Hepatocyte (in vitro differentiated cells): ENCODE data around the gene TTC14. TPM values are rescaled to one million over a fixed set of nuclear protein-coding genes. Genes with fewer than 3 reads are reported as not detected.
"Not testable (repeated sequence)": the region's sequence is repeated elsewhere in the genome, so short reads cannot be mapped to it uniquely, and the experiment has no call there.

Experiments
- DNase-seq: peaks from one replicate; pipeline ENCODE4 v3.0.0-alpha.2; 2016; ENCODE audit warnings: low spot score
- H2AFZ ChIP-seq: fragments of 200-600 bp; sonication (generic); 2 replicates; pipeline ENCODE4 v1.6.0; 2016; ENCODE audit warnings: antibody characterized with exemption, mild to moderate bottlenecking
- H3K27ac ChIP-seq: fragments of 200-600 bp; sonication (generic); 2 replicates; pipeline ENCODE4 v1.5.1; 2016; ENCODE audit warnings: mild to moderate bottlenecking
- H3K27me3 ChIP-seq: fragments of 200-600 bp; sonication (generic); 2 replicates; pipeline ENCODE4 v1.6.1; 2016
- H3K36me3 ChIP-seq: fragments of 200-600 bp; sonication (generic); replicated peaks from 2 replicates; pipeline ENCODE4 v1.5.1; 2016; ENCODE audit warnings: low read depth; ENCODE audit not compliant: insufficient read depth
- H3K4me1 ChIP-seq: fragments of 200-600 bp; sonication (generic); 2 replicates; pipeline ENCODE4 v1.5.1; 2016; ENCODE audit warnings: mild to moderate bottlenecking, moderate library complexity; ENCODE audit not compliant: insufficient read depth
- H3K4me2 ChIP-seq: fragments of 200-600 bp; sonication (generic); 2 replicates; pipeline ENCODE4 v1.6.0; 2016
- H3K4me3 ChIP-seq: fragments of 200-600 bp; sonication (generic); 2 replicates; pipeline ENCODE4 v1.5.1; 2016; ENCODE audit warnings: mild to moderate bottlenecking
- H3K79me2 ChIP-seq: fragments of 200-600 bp; sonication (generic); 2 replicates; pipeline ENCODE4 v1.6.0; 2017; ENCODE audit warnings: mild to moderate bottlenecking
- H3K9me2 ChIP-seq: fragments of 200-600 bp; sonication (generic); replicated peaks from 2 replicates; pipeline ENCODE4 v1.6.0; 2017; ENCODE audit warnings: mild to moderate bottlenecking; ENCODE audit not compliant: insufficient read depth
- H3K9me3 ChIP-seq: fragments of 200-600 bp; sonication (generic); 2 replicates; pipeline ENCODE4 v1.5.1; 2016; ENCODE audit warnings: low read depth, mild to moderate bottlenecking
- H4K20me1 ChIP-seq: fragments of 200-600 bp; sonication (generic); 2 replicates; pipeline ENCODE4 v1.6.0; 2016; ENCODE audit warnings: mild to moderate bottlenecking; ENCODE audit not compliant: insufficient read depth, poor library complexity, severe bottlenecking
- EZH2 ChIP-seq: fragments of 200-600 bp; sonication (generic); IDR thresholded peaks from 2 replicates; pipeline ENCODE4 v1.6.1; 2016; ENCODE audit warnings: antibody characterized with exemption, mild to moderate bottlenecking, borderline replicate concordance
- EZH2phosphoT487 ChIP-seq: fragments of 200-600 bp; sonication (generic); IDR thresholded peaks from one replicate; pipeline ENCODE4 v1.6.1; 2018; ENCODE audit warnings: antibody characterized with exemption, mild to moderate bottlenecking, low read depth, moderate library complexity; ENCODE audit not compliant: unreplicated experiment, severe bottlenecking
- WGBS: methylation state at CpG from one replicate; pipeline ENCODE4 v1.1.6; 2016; ENCODE audit warnings: low lambda C conversion rate; ENCODE audit errors: missing lambda C conversion rate; 5-methylcytosine and 5-hydroxymethylcytosine counted together
- polyA plus RNA-seq: library from polyadenylated mRNA; unstranded; fragments of >200 nt; fragmentation: Nextera tagmentation; extraction: Ambion mirVana; gene quantifications from 2 replicates; pipeline ENCODE4 v1.2.1, GENCODE V29; 2016
- total RNA-seq: library from RNA; depleted of rRNA; stranded (reverse); fragments of >200 nt; gene quantifications from 2 replicates; pipeline ENCODE4 v1.2.3, GENCODE V29; 2014
- TF ChIP-seq, protein P1 (sequence below): fragments of 200-600 bp; sonication (generic); IDR thresholded peaks from 2 replicates; pipeline ENCODE4 v1.5.1; 2016; ENCODE audit warnings: antibody characterized with exemption, mild to moderate bottlenecking; ENCODE audit not compliant: poor library complexity

Gene TTC14
- total and polyA plus RNA-seq, 2 experiments from 2014 or later = 21.5 to 45.3 TPM

DNA sequence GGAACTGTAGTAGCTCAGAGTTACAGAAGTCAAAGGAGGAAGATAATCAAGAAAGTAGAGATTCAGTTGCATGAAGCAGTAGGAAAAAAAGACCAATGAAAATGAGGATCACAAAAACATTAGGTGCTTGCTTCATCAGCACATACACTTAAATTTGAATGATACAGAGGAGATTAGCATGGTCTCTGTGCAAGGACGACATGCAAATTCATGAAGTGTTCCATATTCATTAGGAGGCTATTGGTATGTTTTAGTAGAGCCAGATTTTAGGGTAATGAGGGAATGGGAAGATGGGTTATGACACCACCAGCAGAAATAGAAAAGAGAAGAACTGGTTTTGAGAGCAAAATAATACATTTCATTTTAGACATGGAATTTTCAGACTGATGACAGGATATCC is 21.0 kb upstream of the TTC14 start:
- Histone ChIP-seq H2AFZ (no peak overlapping the region), H3K36me3 (no peaks in the 10 kb centered on the region), H3K4me1 (no peaks in the 10 kb centered on the region), H3K27me3 (peaks cover 4% of the 10 kb centered on the region), H3K9me3 (no peaks in the 10 kb centered on the region), H3K79me2 (no peaks in the 10 kb centered on the region), H3K4me2 (no peak overlapping the region), H3K4me3 (no peak overlapping the region), H4K20me1 (no peaks in the 10 kb centered on the region), H3K27ac (no peak overlapping the region), H3K9me2 (no peaks in the 10 kb centered on the region)
- 78% methylated on average over 1 of the region's 1 CpG for WGBS
- DNase-seq = no peak
- TF ChIP-seq EZH2phosphoT487 = no peak
- no peak for TF ChIP-seq EZH2
- TF ChIP-seq, protein P1, sequence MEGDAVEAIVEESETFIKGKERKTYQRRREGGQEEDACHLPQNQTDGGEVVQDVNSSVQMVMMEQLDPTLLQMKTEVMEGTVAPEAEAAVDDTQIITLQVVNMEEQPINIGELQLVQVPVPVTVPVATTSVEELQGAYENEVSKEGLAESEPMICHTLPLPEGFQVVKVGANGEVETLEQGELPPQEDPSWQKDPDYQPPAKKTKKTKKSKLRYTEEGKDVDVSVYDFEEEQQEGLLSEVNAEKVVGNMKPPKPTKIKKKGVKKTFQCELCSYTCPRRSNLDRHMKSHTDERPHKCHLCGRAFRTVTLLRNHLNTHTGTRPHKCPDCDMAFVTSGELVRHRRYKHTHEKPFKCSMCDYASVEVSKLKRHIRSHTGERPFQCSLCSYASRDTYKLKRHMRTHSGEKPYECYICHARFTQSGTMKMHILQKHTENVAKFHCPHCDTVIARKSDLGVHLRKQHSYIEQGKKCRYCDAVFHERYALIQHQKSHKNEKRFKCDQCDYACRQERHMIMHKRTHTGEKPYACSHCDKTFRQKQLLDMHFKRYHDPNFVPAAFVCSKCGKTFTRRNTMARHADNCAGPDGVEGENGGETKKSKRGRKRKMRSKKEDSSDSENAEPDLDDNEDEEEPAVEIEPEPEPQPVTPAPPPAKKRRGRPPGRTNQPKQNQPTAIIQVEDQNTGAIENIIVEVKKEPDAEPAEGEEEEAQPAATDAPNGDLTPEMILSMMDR = no peak

DNA sequence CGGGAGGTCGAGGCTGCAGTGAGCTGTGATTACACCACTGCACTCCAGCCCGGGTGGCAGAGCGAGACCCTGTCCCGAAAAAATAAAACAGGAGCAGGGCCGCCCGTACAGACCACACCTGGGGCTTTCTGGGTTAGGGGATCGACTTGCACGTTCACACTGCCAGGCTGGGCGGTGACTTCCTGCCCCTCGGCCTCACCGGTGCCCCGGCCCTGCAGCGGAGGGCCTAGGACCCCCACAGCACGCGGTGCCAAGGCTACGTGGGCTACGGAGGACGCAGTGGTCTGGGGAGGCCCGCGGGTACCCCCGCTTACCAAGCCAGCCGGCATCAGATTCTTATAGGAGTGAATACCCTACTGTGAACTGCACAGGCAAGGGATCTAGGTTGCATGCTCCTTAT is 11.6 kb upstream of the TTC14 start:
- Histone ChIP-seq H4K20me1 (no peaks in the 10 kb centered on the region), H3K9me3 (no peaks in the 10 kb centered on the region), H3K27me3 (no peaks in the 10 kb centered on the region), H3K9me2 (no peaks in the 10 kb centered on the region), H3K79me2 (no peaks in the 10 kb centered on the region), H3K36me3 (no peaks in the 10 kb centered on the region), H2AFZ (no peak overlapping the region), H3K4me1 (no peaks in the 10 kb centered on the region), H3K4me2 (no peak overlapping the region), H3K27ac (no peak overlapping the region), H3K4me3 (no peak overlapping the region)
- TF ChIP-seq, protein P1 = no peak
- TF ChIP-seq EZH2phosphoT487 (no peak), EZH2 (no peak)
- 94% methylated on average over 23 of the region's 23 CpGs for WGBS
- no peak for DNase-seq

DNA sequence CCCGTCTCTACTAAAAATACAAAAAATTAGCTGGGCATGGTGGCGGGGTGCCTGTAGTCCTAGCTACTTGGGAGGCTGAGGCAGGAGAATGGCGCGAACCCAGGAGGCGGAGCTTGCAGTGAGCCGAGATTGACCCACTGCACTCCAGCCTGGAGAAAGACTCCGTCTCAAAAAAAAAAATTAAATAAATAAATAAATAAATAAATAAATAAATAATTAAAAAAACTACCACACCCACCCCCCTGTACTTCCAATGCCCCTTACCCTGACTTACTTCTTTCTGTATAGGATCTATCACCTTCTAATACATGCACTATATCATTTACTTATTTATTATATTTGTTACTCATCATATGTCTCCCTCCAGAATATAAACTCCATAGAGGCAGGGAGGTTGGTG is 8.3 kb upstream of the TTC14 start:
- WGBS = 90% methylated on average over 7 of the region's 7 CpGs
- peaks cover 10% of the 10 kb centered on the region for H3K27me3 ChIP-seq
- not testable (repeated sequence) for H3K27ac ChIP-seq, H3K4me1 ChIP-seq, H3K4me2 ChIP-seq, H3K36me3 ChIP-seq, H3K9me3 ChIP-seq, H3K79me2 ChIP-seq, H3K9me2 ChIP-seq, H4K20me1 ChIP-seq, H3K4me3 ChIP-seq, DNase-seq, H2AFZ ChIP-seq

DNA sequence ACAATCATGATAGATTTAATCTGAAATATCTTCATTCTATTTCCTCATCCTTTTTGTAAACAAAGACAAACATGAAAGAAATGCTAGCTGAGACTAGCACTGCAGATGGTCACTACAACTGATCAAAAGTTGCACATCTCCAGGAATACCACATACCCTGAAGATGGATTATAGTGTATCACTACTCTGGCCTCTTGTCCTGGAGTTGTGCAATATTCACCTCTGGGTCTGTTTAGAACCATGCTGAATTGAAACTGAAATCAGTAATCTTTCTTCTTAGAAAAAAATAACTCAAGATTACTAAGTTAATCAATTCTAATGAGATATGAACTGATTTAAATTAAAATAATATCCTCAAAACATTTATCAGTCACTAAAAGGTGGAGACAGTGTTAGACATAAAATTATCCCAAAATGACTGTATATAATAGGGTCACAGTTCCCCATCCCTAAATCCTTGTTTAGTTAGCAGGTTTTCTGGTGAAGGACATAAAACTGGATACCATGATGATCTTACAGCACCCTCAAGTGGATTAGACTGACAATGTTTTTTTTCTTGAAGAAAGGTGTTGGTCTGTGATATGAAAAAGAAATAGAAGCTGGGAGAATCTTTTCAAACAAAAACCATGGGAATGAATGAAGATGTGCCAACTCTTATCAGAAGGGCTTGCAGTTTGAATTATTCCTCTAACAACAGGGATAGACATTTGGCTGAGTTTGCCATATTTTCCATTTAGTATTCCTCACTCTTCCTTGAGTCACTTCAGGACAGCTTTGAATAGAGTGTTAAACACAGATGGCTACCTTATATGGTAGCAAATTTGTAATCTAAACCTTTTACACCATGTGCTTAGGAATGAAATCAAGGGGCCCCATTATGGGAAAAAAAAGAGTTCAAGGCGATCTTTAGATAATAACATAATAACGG is 7.1 kb upstream of the TTC14 start:
- Histone ChIP-seq H3K4me1 (no peaks in the 10 kb centered on the region), H3K9me3 (no peaks in the 10 kb centered on the region), H3K79me2 (no peaks in the 10 kb centered on the region), H3K9me2 (no peaks in the 10 kb centered on the region), H3K27me3 (peaks cover 20% of the 10 kb centered on the region), H4K20me1 (no peaks in the 10 kb centered on the region), H2AFZ (no peak overlapping the region), H3K4me3 (no peak overlapping the region), H3K27ac (no peak overlapping the region), H3K4me2 (no peak overlapping the region), H3K36me3 (no peaks in the 10 kb centered on the region)
- DNase-seq = no peak
- no peak for TF ChIP-seq EZH2phosphoT487
- TF ChIP-seq, protein P1 = peak; percentile 52
- WGBS = 81% methylated on average over 2 of the region's 2 CpGs
